ENCODE measurements around the gene RRP12. TPM values are rescaled to one million over a fixed set of nuclear protein-coding genes. Genes with fewer than 3 reads are reported as not detected.
"Not testable (repeated sequence)": the region's sequence is repeated elsewhere in the genome, so short reads cannot be mapped to it uniquely, and the experiment has no call there.

Gene RRP12
- total RNA-seq, 1 donor from 2014 or later: 51.9 TPM

- no peak for DNase-seq (ENCODE audit: low spot score)
Observed at GRCh38 chr10:97365761-97366351, 35.3 kb downstream of the RRP12 start.

- no peak for DNase-seq (ENCODE audit: low spot score)
Observed at GRCh38 chr10:97363071-97363470, 38.1 kb downstream of the RRP12 start.

GRCh38 chr10:97362310-97363033 is 38.7 kb downstream of the RRP12 start:
- no peak for DNase-seq (ENCODE audit: low spot score)

GRCh38 chr10:97361537-97361901 is 39.6 kb downstream of the RRP12 start:
- no peak for DNase-seq (ENCODE audit: low spot score)

- no peak for DNase-seq (ENCODE audit: low spot score)
Observed at GRCh38 chr10:97360705-97361536, 40.2 kb downstream of the RRP12 start.

GRCh38 chr10:97358781-97359180 is 42.4 kb downstream of the RRP12 start:
- no peak for DNase-seq (ENCODE audit: low spot score)

GRCh38 chr10:97358349-97358748 is 42.8 kb downstream of the RRP12 start:
- DNase-seq (ENCODE audit: low spot score): no peak

GRCh38 chr10:97356918-97357317 is 44.2 kb downstream of the RRP12 start:
- DNase-seq (ENCODE audit: low spot score): no peak

GRCh38 chr10:97356318-97356914 is 44.7 kb downstream of the RRP12 start:
- DNase-seq (ENCODE audit: low spot score): no peak

- DNase-seq (ENCODE audit: low spot score): no peak
Observed at GRCh38 chr10:97355571-97355975, 45.6 kb downstream of the RRP12 start.

GRCh38 chr10:97353945-97354344 is 47.2 kb downstream of the RRP12 start:
- no peak for DNase-seq (ENCODE audit: low spot score)

- DNase-seq (ENCODE audit: low spot score): no peak
Observed at GRCh38 chr10:97349752-97350513, 51.2 kb downstream of the RRP12 start.

- DNase-seq (ENCODE audit: low spot score): no peak
Observed at GRCh38 chr10:97347317-97347716, 53.8 kb downstream of the RRP12 start.

GRCh38 chr10:97343664-97344063 is 57.5 kb downstream of the RRP12 start:
- not testable (repeated sequence) for DNase-seq (ENCODE audit: low spot score)

GRCh38 chr10:97341416-97341815 is 59.7 kb downstream of the RRP12 start:
- DNase-seq (ENCODE audit: low spot score): no peak

- DNase-seq (ENCODE audit: low spot score): no peak
Observed at GRCh38 chr10:97338041-97338440, 63.1 kb downstream of the RRP12 start.

- DNase-seq (ENCODE audit: low spot score): peak; percentile 56
Observed at GRCh38 chr10:97336942-97337831, 64.0 kb downstream of the RRP12 start.

GRCh38 chr10:97336446-97336845 is 64.7 kb downstream of the RRP12 start:
- no peak for DNase-seq (ENCODE audit: low spot score)

GRCh38 chr10:97336006-97336405 is 65.1 kb downstream of the RRP12 start:
- no peak for DNase-seq (ENCODE audit: low spot score)

GRCh38 chr10:97335188-97335619 is 65.9 kb downstream of the RRP12 start:
- no peak for DNase-seq (ENCODE audit: low spot score)
